OCI-LY1 (cell line): ENCODE results near the gene MRPL33.

Source experiments
- H2AFZ ChIP-seq: fragments of 200-600 bp; sonication (generic), shearing (Covaris generic); 2 replicates; pipeline ENCODE4 v1.6.0; 2014; ENCODE audit warnings: antibody characterized with exemption, mild to moderate bottlenecking, low read length
- H3F3A ChIP-seq: fragments of 200-600 bp; sonication (generic), shearing (Covaris generic); 2 replicates; pipeline ENCODE4 v1.6.0; 2014; ENCODE audit warnings: mild to moderate bottlenecking, antibody characterized with exemption, low read length, moderate library complexity; ENCODE audit not compliant: insufficient read depth
- H3K27ac ChIP-seq: fragments of 200-600 bp; sonication (generic); 2 replicates; pipeline ENCODE4 v1.5.1; 2014; ENCODE audit warnings: low read length, mixed run types, mild to moderate bottlenecking, low read depth; ENCODE audit not compliant: poor library complexity, severe bottlenecking
- H3K27me3 ChIP-seq: fragments of 200-600 bp; sonication (generic); 2 replicates; pipeline ENCODE4 v1.6.0; 2014; ENCODE audit warnings: antibody characterized with exemption, mild to moderate bottlenecking, low read length, moderate library complexity; ENCODE audit not compliant: insufficient read depth
- H3K36me3 ChIP-seq: fragments of 200-600 bp; sonication (generic); 2 replicates; pipeline ENCODE4 v1.6.1; 2014; ENCODE audit warnings: mild to moderate bottlenecking, antibody characterized with exemption, low read length, moderate library complexity, mixed read lengths; ENCODE audit not compliant: insufficient read depth
- H3K4me1 ChIP-seq: fragments of 200-600 bp; sonication (generic); 2 replicates; pipeline ENCODE4 v1.5.1; 2014; ENCODE audit warnings: mild to moderate bottlenecking, low read length, moderate library complexity; ENCODE audit not compliant: insufficient read depth, severe bottlenecking
- H3K4me2 ChIP-seq: fragments of 200-600 bp; sonication (generic), shearing (Covaris generic); 2 replicates; pipeline ENCODE4 v1.6.1; 2014; ENCODE audit warnings: low read length
- H3K4me3 ChIP-seq: fragments of 200-600 bp; sonication (generic); 2 replicates; pipeline ENCODE4 v1.5.1; 2014; ENCODE audit warnings: low read length, low read depth, mild to moderate bottlenecking, mixed read lengths; ENCODE audit not compliant: poor library complexity, severe bottlenecking
- H3K79me2 ChIP-seq: fragments of 200-600 bp; shearing (Covaris generic); 2 replicates; pipeline ENCODE4 v1.6.1; 2016; ENCODE audit warnings: mixed run types, low read length, mixed read lengths; ENCODE audit not compliant: insufficient read depth
- H3K9ac ChIP-seq: fragments of 200-600 bp; sonication (generic), shearing (Covaris generic); 2 replicates; pipeline ENCODE4 v1.6.1; 2014; ENCODE audit warnings: mild to moderate bottlenecking, low read length, mixed read lengths
- H3K9me2 ChIP-seq: fragments of 200-600 bp; sonication (generic), shearing (Covaris generic); 2 replicates; pipeline ENCODE4 v1.6.1; 2014; ENCODE audit warnings: low read depth, mild to moderate bottlenecking, low read length, mixed read lengths
- H3K9me3 ChIP-seq: fragments of 200-600 bp; shearing (Covaris generic); 2 replicates; pipeline ENCODE4 v1.6.1; 2014; ENCODE audit warnings: low read length, mixed read lengths
- H4K20me1 ChIP-seq: fragments of 200-600 bp; sonication (generic), shearing (Covaris generic); 2 replicates; pipeline ENCODE4 v1.6.0; 2016; ENCODE audit warnings: mild to moderate bottlenecking, low read length; ENCODE audit not compliant: insufficient read depth
- EZH2 ChIP-seq: fragments of 200-600 bp; sonication (generic), shearing (Covaris generic); IDR thresholded peaks from 2 replicates; pipeline ENCODE4 v1.8.0; 2017; ENCODE audit warnings: borderline replicate concordance, mixed run types, mild to moderate bottlenecking, antibody characterized with exemption, low read length, moderate library complexity, mixed read lengths
- TF ChIP-seq, protein P1 (sequence below): fragments of 200-600 bp; sonication (generic), shearing (Covaris generic); IDR thresholded peaks from 2 replicates; pipeline ENCODE4 v1.5.1; 2017; ENCODE audit warnings: mild to moderate bottlenecking, antibody characterized with exemption, low read length, moderate library complexity, mixed read lengths

MRPL33 gene

GRCh38 chr2:27822049-27822448, 50.5 kb downstream of the MRPL33 start:
- Histone ChIP-seq H3K9me2 (no peaks in the 10 kb centered on the region), H3K79me2 (no peaks in the 10 kb centered on the region), H3F3A (no peaks in the 10 kb centered on the region), H3K9me3 (peaks cover 5% of the 10 kb centered on the region; the same call in 1 of the 2 replicates), H3K27ac (no peak overlapping the region), H3K4me2 (no peak overlapping the region), H4K20me1 (no peaks in the 10 kb centered on the region), H3K4me1 (no peaks in the 10 kb centered on the region), H2AFZ (no peak overlapping the region), H3K36me3 (no peaks in the 10 kb centered on the region), H3K9ac (no peak overlapping the region), H3K27me3 (no peaks in the 10 kb centered on the region; the same call in 1 of the 2 replicates), H3K4me3 (no peak overlapping the region)
- TF ChIP-seq, protein P1, sequence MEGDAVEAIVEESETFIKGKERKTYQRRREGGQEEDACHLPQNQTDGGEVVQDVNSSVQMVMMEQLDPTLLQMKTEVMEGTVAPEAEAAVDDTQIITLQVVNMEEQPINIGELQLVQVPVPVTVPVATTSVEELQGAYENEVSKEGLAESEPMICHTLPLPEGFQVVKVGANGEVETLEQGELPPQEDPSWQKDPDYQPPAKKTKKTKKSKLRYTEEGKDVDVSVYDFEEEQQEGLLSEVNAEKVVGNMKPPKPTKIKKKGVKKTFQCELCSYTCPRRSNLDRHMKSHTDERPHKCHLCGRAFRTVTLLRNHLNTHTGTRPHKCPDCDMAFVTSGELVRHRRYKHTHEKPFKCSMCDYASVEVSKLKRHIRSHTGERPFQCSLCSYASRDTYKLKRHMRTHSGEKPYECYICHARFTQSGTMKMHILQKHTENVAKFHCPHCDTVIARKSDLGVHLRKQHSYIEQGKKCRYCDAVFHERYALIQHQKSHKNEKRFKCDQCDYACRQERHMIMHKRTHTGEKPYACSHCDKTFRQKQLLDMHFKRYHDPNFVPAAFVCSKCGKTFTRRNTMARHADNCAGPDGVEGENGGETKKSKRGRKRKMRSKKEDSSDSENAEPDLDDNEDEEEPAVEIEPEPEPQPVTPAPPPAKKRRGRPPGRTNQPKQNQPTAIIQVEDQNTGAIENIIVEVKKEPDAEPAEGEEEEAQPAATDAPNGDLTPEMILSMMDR, result no peak
- no peak for TF ChIP-seq EZH2

- H3K79me2 ChIP-seq, result no peaks in the 10 kb centered on the region
- H3K27me3 ChIP-seq, result no peaks in the 10 kb centered on the region; the same call in 1 of the 2 replicates
- peaks cover 5% of the 10 kb centered on the region; the same call in 1 of the 2 replicates for H3K9me3 ChIP-seq
- no peak overlapping the region for H3K9ac ChIP-seq
- H3K4me1 ChIP-seq, result no peaks in the 10 kb centered on the region
- H3K9me2 ChIP-seq, result no peaks in the 10 kb centered on the region
- H3K4me3 ChIP-seq, result no peak overlapping the region
- no peak overlapping the region for H3K4me2 ChIP-seq
- H3K27ac ChIP-seq, result no peak overlapping the region
- H3F3A ChIP-seq, result no peaks in the 10 kb centered on the region
- H3K36me3 ChIP-seq, result no peaks in the 10 kb centered on the region
- TF ChIP-seq EZH2, result no peak
- TF ChIP-seq, protein P1, result no peak
- no peak overlapping the region for H2AFZ ChIP-seq
- no peaks in the 10 kb centered on the region for H4K20me1 ChIP-seq
Observed at GRCh38 chr2:27823135-27823534, 51.6 kb downstream of the MRPL33 start.

- no peaks in the 10 kb centered on the region; the same call in 1 of the 2 replicates for H3K27me3 ChIP-seq
- H3K79me2 ChIP-seq, result no peaks in the 10 kb centered on the region
- H2AFZ ChIP-seq, result no peak overlapping the region
- H3F3A ChIP-seq, result no peaks in the 10 kb centered on the region
- H3K4me3 ChIP-seq, result no peak overlapping the region
- peaks cover 5% of the 10 kb centered on the region; the same call in 1 of the 2 replicates for H3K9me3 ChIP-seq
- H3K36me3 ChIP-seq, result no peaks in the 10 kb centered on the region
- no peak overlapping the region for H3K4me2 ChIP-seq
- H3K4me1 ChIP-seq, result no peaks in the 10 kb centered on the region
- H3K27ac ChIP-seq, result no peak overlapping the region
- no peaks in the 10 kb centered on the region for H3K9me2 ChIP-seq
- TF ChIP-seq, protein P1, result 0 out of 2 replicates have a peak, but pooled peaks have one; percentile 4
- TF ChIP-seq EZH2, result no peak
- no peaks in the 10 kb centered on the region for H4K20me1 ChIP-seq
- no peak overlapping the region for H3K9ac ChIP-seq
Observed at GRCh38 chr2:27823569-27823968, 52.0 kb downstream of the MRPL33 start.
